ENCODE results near the gene HENMT1.

HENMT1 gene

GRCh38 chr1:108646265-108646647, 14.6 kb downstream of the HENMT1 start:
- TF ChIP-seq CTCF (IDR thresholded peaks at IDR 0.05), result no peak

DNA sequence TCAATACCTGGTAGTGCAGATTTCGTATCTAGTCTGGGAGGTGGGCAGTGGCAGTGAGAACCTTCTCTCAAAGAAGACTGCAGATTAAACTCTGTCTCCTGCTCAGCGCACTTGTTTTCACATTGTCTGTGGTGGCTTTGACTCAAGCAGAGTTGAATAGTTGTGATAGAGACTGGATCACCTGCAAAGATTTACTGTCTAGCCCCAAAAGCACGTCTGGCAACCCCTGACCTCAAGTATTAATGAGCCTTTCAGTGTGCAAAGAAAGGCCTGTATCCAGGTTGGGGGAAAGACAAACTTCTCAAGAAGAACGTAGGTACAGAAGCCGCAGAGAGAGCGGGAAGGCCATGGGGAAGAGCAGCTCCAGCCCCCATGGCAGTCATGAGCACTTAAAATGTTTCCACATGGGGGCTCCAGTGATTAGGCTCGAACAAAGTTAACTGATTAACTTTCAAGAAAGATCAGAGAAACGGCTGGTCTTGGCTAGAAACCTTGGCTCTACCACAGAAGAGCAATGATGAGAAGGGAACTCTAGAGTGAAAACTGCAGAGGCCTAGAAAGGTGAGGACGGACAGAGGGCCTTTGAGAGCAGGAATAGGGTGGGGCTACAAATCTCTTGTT, 15.2 kb downstream of the HENMT1 start:
- TF ChIP-seq CTCF (IDR thresholded peaks at IDR 0.05), result no peak

- TF ChIP-seq CTCF (IDR thresholded peaks at IDR 0.05), result no peak
Observed at GRCh38 chr1:108644984-108645383, 15.9 kb downstream of the HENMT1 start.

- TF ChIP-seq CTCF (IDR thresholded peaks at IDR 0.05), result peak; percentile 72
Observed at GRCh38 chr1:108643492-108644335, 17.2 kb downstream of the HENMT1 start.

DNA sequence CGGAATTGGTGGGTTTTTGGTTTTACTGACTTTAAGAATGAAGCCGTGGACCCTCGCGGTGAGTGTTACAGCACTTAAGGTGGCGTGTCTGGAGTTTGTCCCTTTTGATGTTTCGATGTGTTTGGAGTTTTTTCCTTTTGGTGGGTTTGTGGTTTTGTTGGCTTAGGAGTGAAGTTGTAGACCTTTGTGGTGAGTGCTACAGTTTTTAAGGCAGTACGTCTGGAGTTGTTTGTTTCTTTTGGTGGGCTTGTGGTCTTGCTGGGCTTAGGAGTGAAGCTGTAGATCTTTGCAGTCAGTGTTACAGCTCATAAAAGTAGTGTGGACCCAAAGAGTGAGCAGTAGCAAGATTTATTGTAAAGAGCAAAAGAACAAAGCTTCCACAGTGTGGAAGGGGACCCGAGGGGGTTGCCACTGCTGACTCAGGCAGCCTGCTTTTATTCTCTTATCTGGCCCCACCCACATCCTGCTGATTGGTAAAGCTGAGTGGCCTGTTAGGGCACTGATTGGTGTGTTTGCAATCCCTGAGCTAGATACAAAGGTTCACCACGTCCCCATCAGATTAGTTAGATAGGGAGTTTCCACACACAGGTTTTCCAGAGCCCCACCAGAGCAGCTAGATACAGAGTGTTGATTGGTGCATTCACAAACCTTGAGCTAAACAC, 20.9 kb downstream of the HENMT1 start:
- no peak for TF ChIP-seq CTCF (IDR thresholded peaks at IDR 0.05)

- TF ChIP-seq CTCF (IDR thresholded peaks at IDR 0.05), result no peak
Observed at GRCh38 chr1:108636876-108637275, 24.0 kb downstream of the HENMT1 start.

DNA sequence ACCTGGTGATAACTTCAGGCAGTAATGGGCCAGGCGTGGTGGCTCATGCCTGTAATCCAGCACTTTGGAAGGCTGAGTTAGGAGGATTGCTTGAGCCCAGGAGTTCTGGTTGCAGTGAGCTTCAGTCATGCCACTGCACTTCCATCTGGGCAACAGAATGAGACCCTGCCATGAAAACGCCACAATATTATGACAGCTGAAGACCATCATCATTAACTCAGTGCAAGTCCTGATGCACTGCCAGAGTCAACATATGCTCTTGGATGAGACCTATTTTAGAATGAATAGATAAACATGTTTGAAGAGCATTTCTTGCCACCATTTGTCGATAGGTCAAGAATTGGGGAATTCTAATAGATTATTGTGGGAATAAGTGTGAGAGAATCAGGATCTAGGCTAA, 26.4 kb downstream of the HENMT1 start:
- no peak for TF ChIP-seq CTCF (IDR thresholded peaks at IDR 0.05)

All from LNCAP (cell line).